ENCODE data around the gene DMAC2.
A peak's percentile ranks its signal among the peaks of the same experiment; 100 is the strongest.
"Not testable (repeated sequence)": the region's sequence is repeated elsewhere in the genome, so short reads cannot be mapped to it uniquely, and the experiment has no call there.

The DMAC2 gene

DNA sequence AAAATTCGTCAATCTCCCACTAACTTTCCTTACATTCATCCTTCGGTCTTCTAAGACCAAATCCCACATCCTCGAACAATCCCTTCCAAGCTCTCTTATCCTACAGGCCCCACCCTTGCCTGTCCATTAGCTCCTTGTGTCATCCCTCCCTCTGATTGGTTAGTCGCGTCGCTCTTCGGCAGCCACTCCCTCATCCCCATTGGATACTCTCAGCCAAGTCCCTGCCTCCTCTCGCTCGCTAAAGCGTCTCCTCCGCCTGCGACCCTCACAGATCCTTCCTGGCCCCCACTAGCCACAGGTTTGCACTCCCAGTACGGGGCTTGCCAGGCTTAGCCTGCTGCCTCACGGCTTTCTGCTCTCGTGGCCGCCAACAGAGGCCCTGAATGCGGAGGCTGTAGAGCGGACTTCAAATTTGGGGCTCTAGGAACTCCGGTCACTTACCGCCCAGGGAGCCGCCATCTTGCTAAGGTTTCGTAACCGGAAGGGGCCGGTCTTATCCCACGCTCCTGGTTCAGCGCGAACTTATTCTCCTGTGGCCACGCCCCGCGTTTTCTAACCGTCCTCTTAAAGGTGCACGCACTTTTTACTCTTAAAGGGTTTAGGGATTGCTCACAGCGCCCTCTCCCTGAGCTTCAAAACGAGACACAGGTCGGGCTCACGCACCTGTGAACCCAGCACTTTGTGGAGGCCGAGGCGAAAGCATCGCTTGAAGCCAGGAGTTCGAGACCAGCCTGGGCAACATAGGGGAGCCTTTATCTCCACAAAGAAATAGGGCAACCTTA lies at the start of gene DMAC2:
TSS of gene DMAC2 (minus strand) at position 472 of the 782 bp plus-strand sequence. CDS start at position 459, 13 bp downstream.
- H3K9ac ChIP-seq (ENCODE audit: low read depth, low read length): peak within 1 kb of the TSS; percentile 56

DNA sequence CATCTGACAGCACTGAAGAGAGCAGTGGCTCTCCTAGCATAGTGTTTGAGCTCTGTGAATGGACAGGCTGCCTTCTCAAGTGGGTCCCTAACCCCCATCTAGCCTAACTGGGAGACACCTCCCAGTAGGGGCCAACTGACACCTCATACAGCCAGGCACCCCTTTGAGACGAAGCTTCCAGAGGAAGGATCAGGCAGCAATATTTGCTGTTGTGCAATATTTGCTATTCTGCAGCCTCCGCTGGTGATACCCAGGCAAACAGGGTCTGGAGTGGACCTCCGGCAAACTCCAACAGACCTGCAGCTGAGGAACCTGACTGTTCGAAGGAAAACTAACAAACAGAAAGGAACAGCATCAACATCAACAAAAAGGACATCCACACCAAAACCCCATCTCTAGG lies 47.2 kb upstream of the DMAC2 start:
- H3K4me2 ChIP-seq (ENCODE audit: insufficient read depth, low read length); ATAC-seq (ENCODE audit: insufficient read depth, low read depth); H3K9me3 ChIP-seq (ENCODE audit: insufficient read depth, low read length, severe bottlenecking); H3K27me3 ChIP-seq (ENCODE audit: insufficient read depth, low read length, poor library complexity); H3K79me2 ChIP-seq (ENCODE audit: insufficient read depth, low read length); H3K9ac ChIP-seq (ENCODE audit: low read depth, low read length); H3K27ac ChIP-seq (ENCODE audit: low read length); H3K4me1 ChIP-seq (ENCODE audit: insufficient read depth, low read length); DNase-seq; H3K36me3 ChIP-seq (ENCODE audit: insufficient read depth, low read length); H3K4me3 ChIP-seq (ENCODE audit: low read depth in 1 of 2, low read length in 2 of 2); H4K20me1 ChIP-seq (ENCODE audit: insufficient read depth, low read length); H2AFZ ChIP-seq (ENCODE audit: low read depth, low read length): not testable (repeated sequence)

More for the DNA sequence above, at the start of gene DMAC2:
- peaks cover 21% of the 10 kb centered on the region for H3K4me1 ChIP-seq (ENCODE audit: insufficient read depth, low read length)
- peak within 1 kb of the TSS; percentile 91 for H2AFZ ChIP-seq (ENCODE audit: low read depth, low read length)
- H3K36me3 ChIP-seq (ENCODE audit: insufficient read depth, low read length): peaks cover 16% of the 10 kb centered on the region
- H3K27me3 ChIP-seq (ENCODE audit: insufficient read depth, low read length, poor library complexity): no peaks in the 10 kb centered on the region
- H3K4me3 ChIP-seq (ENCODE audit: low read depth in 1 of 2, low read length in 2 of 2): peak within 1 kb of the TSS; percentile 29 to 75; a peak in 3 of 4 replicates
- ATAC-seq (ENCODE audit: insufficient read depth, low read depth) (peak; percentile 95), DNase-seq (peak; percentile 97)
- TF ChIP-seq EZH2 (IDR thresholded peaks at IDR 0.05; ENCODE audit: borderline replicate concordance, low read depth, low read length, severe bottlenecking): no peak
- TF ChIP-seq, protein P1, sequence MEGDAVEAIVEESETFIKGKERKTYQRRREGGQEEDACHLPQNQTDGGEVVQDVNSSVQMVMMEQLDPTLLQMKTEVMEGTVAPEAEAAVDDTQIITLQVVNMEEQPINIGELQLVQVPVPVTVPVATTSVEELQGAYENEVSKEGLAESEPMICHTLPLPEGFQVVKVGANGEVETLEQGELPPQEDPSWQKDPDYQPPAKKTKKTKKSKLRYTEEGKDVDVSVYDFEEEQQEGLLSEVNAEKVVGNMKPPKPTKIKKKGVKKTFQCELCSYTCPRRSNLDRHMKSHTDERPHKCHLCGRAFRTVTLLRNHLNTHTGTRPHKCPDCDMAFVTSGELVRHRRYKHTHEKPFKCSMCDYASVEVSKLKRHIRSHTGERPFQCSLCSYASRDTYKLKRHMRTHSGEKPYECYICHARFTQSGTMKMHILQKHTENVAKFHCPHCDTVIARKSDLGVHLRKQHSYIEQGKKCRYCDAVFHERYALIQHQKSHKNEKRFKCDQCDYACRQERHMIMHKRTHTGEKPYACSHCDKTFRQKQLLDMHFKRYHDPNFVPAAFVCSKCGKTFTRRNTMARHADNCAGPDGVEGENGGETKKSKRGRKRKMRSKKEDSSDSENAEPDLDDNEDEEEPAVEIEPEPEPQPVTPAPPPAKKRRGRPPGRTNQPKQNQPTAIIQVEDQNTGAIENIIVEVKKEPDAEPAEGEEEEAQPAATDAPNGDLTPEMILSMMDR (IDR thresholded peaks at IDR 0.05; ENCODE audit: borderline replicate concordance, extremely low read depth, low read length, poor library complexity, severe bottlenecking): peak; percentile 81
- H3K27ac ChIP-seq (ENCODE audit: low read length): peak within 1 kb of the TSS; percentile 90
- H4K20me1 ChIP-seq (ENCODE audit: insufficient read depth, low read length): no peaks in the 10 kb centered on the region
- H3K4me2 ChIP-seq (ENCODE audit: insufficient read depth, low read length): peak within 1 kb of the TSS; percentile 71
- H3K9me3 ChIP-seq (ENCODE audit: insufficient read depth, low read length, severe bottlenecking): no peaks in the 10 kb centered on the region
- peaks cover 16% of the 10 kb centered on the region for H3K79me2 ChIP-seq (ENCODE audit: insufficient read depth, low read length)

DNA sequence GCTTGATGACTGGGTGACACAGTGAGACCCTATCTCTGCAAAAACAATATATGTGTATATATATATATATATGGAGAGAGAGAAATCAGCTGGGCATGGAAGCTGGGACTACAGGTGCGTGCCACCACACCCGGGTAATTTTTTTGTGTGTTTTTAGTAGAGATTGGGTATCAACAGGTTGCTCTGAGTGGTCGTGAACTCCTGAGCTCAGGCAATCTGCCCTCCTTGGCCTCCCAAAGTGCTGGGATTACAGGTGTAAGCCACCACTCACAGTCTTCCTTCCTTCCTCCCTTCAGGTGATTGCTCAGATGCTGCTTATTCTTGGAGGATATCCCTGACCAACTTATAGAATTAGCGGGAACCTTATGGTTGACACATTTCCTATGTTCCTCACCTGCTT lies 45.1 kb upstream of the DMAC2 start:
- Histone ChIP-seq H3K4me2 (ENCODE audit: insufficient read depth, low read length) (no peak overlapping the region), H3K4me1 (ENCODE audit: insufficient read depth, low read length) (no peaks in the 10 kb centered on the region), H3K79me2 (ENCODE audit: insufficient read depth, low read length) (no peaks in the 10 kb centered on the region), H3K9ac (ENCODE audit: low read depth, low read length) (no peak overlapping the region), H3K27ac (ENCODE audit: low read length) (no peak overlapping the region), H3K36me3 (ENCODE audit: insufficient read depth, low read length) (no peaks in the 10 kb centered on the region), H3K9me3 (ENCODE audit: insufficient read depth, low read length, severe bottlenecking) (no peaks in the 10 kb centered on the region), H4K20me1 (ENCODE audit: insufficient read depth, low read length) (no peaks in the 10 kb centered on the region), H2AFZ (ENCODE audit: low read depth, low read length) (no peak overlapping the region), H3K4me3 (ENCODE audit: low read depth in 1 of 2, low read length in 2 of 2) (no peak overlapping the region), H3K27me3 (ENCODE audit: insufficient read depth, low read length, poor library complexity) (peaks cover 7% of the 10 kb centered on the region)
- TF ChIP-seq, protein P1 (IDR thresholded peaks at IDR 0.05; ENCODE audit: borderline replicate concordance, extremely low read depth, low read length, poor library complexity, severe bottlenecking): no peak
- TF ChIP-seq EZH2 (IDR thresholded peaks at IDR 0.05; ENCODE audit: borderline replicate concordance, low read depth, low read length, severe bottlenecking): no peak
- ATAC-seq (ENCODE audit: insufficient read depth, low read depth): no peak
- DNase-seq: no peak

DNA sequence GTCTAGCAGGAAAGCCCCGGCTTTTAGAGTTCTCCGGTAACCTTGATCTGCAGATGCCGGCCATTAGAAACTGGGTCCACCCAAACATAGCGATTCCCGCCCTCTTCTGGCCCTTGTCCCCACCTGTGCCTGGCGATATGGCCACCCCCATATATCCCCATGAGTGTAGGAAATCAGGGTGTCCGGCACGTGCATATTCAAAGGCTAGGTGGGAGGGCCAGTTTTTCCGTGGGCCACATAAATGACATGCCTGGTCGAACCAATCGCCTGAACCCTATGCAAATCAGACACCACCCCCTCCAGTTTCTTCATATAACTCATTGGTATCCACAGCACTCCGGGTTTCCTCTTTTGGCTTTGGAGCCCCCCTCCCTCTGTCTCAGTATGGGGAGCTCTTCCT lies 40.6 kb upstream of the DMAC2 start:
- ATAC-seq (ENCODE audit: insufficient read depth, low read depth) (no peak), DNase-seq (no peak)
- Histone ChIP-seq H3K4me3 (ENCODE audit: low read depth in 1 of 2, low read length in 2 of 2) (no peak overlapping the region), H3K4me2 (ENCODE audit: insufficient read depth, low read length) (no peak overlapping the region), H3K27me3 (ENCODE audit: insufficient read depth, low read length, poor library complexity) (peaks cover 16% of the 10 kb centered on the region), H2AFZ (ENCODE audit: low read depth, low read length) (no peak overlapping the region; the same call in 1 of the 2 replicates), H4K20me1 (ENCODE audit: insufficient read depth, low read length) (no peaks in the 10 kb centered on the region), H3K27ac (ENCODE audit: low read length) (no peak overlapping the region), H3K9me3 (ENCODE audit: insufficient read depth, low read length, severe bottlenecking) (no peaks in the 10 kb centered on the region), H3K4me1 (ENCODE audit: insufficient read depth, low read length) (no peaks in the 10 kb centered on the region), H3K36me3 (ENCODE audit: insufficient read depth, low read length) (no peaks in the 10 kb centered on the region), H3K79me2 (ENCODE audit: insufficient read depth, low read length) (no peaks in the 10 kb centered on the region), H3K9ac (ENCODE audit: low read depth, low read length) (no peak overlapping the region)
- TF ChIP-seq, protein P1 (IDR thresholded peaks at IDR 0.05; ENCODE audit: borderline replicate concordance, extremely low read depth, low read length, poor library complexity, severe bottlenecking): no peak
- TF ChIP-seq EZH2 (IDR thresholded peaks at IDR 0.05; ENCODE audit: borderline replicate concordance, low read depth, low read length, severe bottlenecking): no peak
